Left ventricle myocardium inferior (tissue), 1 donor: ENCODE results near the gene RPL10A. TPM values are rescaled to one million over a fixed set of nuclear protein-coding genes. Genes with fewer than 3 reads are reported as not detected.
A peak's percentile ranks its signal among the peaks of the same experiment; 100 is the strongest.

Experiments used
- DNase-seq: peaks from one replicate; pipeline ENCODE4 v3.0.0-alpha.2; 2020
- H3K27ac ChIP-seq: fragments of 200-600 bp; replicated peaks from 2 replicates; pipeline ENCODE4 v1.8.0; 2021
- H3K27me3 ChIP-seq: fragments of 200-600 bp; 2 replicates; pipeline ENCODE4 v1.8.0; 2021; ENCODE audit warnings: low read depth
- H3K36me3 ChIP-seq: fragments of 200-600 bp; 2 replicates; pipeline ENCODE4 v1.8.0; 2021
- H3K4me1 ChIP-seq: fragments of 200-600 bp; 2 replicates; pipeline ENCODE4 v1.8.0; 2021
- H3K4me3 ChIP-seq: fragments of 200-600 bp; 2 replicates; pipeline ENCODE4 v1.8.0; 2021; ENCODE audit warnings: mild to moderate bottlenecking, moderate library complexity
- H3K9me3 ChIP-seq: fragments of 200-600 bp; replicated peaks from 2 replicates; pipeline ENCODE4 v1.8.0; 2021
- intact Hi-C: fragments of 100-400 bp; cut with micrococcal nuclease; formaldehyde crosslinking; loops from one replicate; pipeline ENCODE4 v1.11.0; 2022
- long read RNA-seq: library from polyadenylated mRNA; unstranded; transcript quantifications from one replicate; pipeline ENCODE4 v2.0.0, GENCODE V29; 2021
- total RNA-seq: library from RNA; stranded (reverse); fragmentation: NEBNext Ultra II Directional; extraction: Animal tissue kit (Norgen Biotek cat#: 25700); gene quantifications from one replicate; pipeline ENCODE4 v1.2.1, GENCODE V29; 2021
- TF ChIP-seq, protein P1 (sequence below): fragments of 200-600 bp; IDR thresholded peaks from 2 replicates; pipeline ENCODE4 v1.8.0; 2021; ENCODE audit warnings: antibody characterized with exemption, mild to moderate bottlenecking, borderline replicate concordance
- donor health status: DM: no; HTN: yes; CAD: no; lungs with severe emphysema.

The RPL10A gene
- total RNA-seq, result 552 TPM
- long read RNA-seq, transcript RPL10A-202 (5 exons, 1,063 nt), result minor isoform, 12 of 335 reads
- long read RNA-seq, transcript RPL10A-201 (6 exons, 716 nt), result major isoform, 298 of 335 reads
- long read RNA-seq, partial matches to known transcripts, result 11 of 335 reads
- long read RNA-seq, other reads (novel, unspliced or antisense), result 11 of 335 reads

DNA sequence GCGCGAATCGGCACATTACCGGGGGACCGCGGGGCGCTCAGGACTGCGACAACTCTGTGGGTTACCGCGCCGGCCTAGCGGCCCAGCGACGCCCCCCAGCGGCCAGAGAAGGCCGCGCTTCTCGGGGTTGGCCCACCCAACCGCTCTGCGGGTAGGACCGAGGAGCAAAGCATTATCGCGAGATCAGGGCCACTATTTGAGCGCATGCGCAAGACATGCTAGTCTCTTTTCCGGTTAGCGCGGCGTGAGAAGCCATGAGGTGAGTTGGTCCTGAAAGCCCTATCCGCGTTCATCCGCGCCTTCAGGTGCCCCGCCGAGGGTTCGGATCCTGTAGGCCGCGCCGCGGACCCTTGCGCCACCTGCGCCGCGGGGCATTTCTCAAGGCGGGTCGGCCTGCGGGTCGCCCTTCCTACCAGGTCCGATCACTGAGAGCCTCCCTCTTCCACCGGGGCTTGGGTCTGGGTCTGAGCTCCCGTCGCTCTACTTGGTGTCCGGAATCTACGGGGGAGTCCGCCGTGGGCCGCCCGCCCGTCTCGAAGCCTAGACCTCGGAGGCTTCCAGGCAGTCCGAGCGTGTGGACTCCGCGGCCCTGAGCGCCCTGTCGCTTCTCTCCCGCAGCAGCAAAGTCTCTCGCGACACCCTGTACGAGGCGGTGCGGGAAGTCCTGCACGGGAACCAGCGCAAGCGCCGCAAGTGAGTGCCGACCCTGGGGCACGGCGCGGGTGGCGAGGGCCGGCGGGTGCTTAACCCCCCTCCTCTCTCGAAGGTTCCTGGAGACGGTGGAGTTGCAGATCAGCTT, at the start of gene RPL10A:
TSS of gene RPL10A (plus strand) at position 221 of the 799 bp plus-strand sequence. CDS start at position 255, 34 bp downstream.
- peak; percentile 93 for DNase-seq
- Histone ChIP-seq H3K4me3 (peak within 1 kb of the TSS; percentile 78), H3K9me3 (no peaks in the 10 kb centered on the region), H3K4me1 (peaks cover 56% of the 10 kb centered on the region), H3K27me3 (no peaks in the 10 kb centered on the region), H3K27ac (peak within 1 kb of the TSS; percentile 85), H3K36me3 (peaks cover 35% of the 10 kb centered on the region)
- TF ChIP-seq, protein P1, sequence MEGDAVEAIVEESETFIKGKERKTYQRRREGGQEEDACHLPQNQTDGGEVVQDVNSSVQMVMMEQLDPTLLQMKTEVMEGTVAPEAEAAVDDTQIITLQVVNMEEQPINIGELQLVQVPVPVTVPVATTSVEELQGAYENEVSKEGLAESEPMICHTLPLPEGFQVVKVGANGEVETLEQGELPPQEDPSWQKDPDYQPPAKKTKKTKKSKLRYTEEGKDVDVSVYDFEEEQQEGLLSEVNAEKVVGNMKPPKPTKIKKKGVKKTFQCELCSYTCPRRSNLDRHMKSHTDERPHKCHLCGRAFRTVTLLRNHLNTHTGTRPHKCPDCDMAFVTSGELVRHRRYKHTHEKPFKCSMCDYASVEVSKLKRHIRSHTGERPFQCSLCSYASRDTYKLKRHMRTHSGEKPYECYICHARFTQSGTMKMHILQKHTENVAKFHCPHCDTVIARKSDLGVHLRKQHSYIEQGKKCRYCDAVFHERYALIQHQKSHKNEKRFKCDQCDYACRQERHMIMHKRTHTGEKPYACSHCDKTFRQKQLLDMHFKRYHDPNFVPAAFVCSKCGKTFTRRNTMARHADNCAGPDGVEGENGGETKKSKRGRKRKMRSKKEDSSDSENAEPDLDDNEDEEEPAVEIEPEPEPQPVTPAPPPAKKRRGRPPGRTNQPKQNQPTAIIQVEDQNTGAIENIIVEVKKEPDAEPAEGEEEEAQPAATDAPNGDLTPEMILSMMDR, result peak; percentile 95
- intact Hi-C loops, result no loop called here

DNA sequence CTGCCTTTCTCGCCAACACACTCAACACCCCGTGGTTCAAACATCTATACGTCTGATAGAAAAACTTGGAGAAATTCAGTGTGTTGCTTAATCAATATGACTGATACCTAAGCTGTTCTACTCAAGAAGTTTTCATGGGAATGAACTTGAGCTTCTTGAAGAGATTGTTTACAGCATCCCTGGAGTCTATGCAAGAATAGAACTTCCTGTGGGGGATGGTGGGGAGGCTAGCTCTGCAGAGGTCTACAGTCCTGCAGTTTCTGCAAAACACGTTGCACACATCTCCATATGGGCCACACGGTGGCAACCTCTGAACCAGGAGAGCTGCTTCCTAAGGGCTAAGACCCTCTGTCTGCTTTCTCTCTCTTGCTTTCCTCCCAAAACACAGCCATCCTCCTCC, 48.8 kb upstream of the RPL10A start:
- TF ChIP-seq, protein P1, result no peak
- Histone ChIP-seq H3K36me3 (peaks cover 37% of the 10 kb centered on the region), H3K4me1 (peaks cover 19% of the 10 kb centered on the region), H3K27me3 (no peaks in the 10 kb centered on the region), H3K27ac (peak overlapping the region; percentile 27), H3K4me3 (no peak overlapping the region), H3K9me3 (no peaks in the 10 kb centered on the region)
- intact Hi-C loops, result no loop called here
- DNase-seq, result no peak

DNA sequence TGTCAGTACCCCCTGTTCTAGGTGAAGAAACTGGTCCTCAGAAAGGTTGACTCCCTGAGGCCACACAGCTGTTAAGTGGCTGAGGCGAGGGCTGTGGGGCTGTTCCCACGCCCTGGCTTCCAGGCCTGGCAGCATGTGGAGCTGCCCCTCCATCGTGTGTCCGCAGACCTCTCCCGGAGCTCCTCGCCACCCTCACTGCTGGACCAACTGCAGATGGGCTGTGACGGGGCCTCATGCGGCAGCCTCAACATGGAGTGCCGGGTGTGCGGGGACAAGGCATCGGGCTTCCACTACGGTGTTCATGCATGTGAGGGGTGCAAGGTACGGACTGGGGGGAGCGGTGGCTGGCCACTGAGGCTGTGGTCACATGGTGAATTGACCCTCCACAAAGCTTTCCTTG, 48.2 kb upstream of the RPL10A start:
- TF ChIP-seq, protein P1, result no peak
- H3K36me3 ChIP-seq, result peaks cover 42% of the 10 kb centered on the region
- peaks cover 13% of the 10 kb centered on the region for H3K4me1 ChIP-seq
- no peak overlapping the region for H3K4me3 ChIP-seq
- H3K27me3 ChIP-seq, result no peaks in the 10 kb centered on the region
- no peaks in the 10 kb centered on the region for H3K9me3 ChIP-seq
- intact Hi-C loops, result no loop called here
- DNase-seq, result no peak
- H3K27ac ChIP-seq, result no peak overlapping the region

DNA sequence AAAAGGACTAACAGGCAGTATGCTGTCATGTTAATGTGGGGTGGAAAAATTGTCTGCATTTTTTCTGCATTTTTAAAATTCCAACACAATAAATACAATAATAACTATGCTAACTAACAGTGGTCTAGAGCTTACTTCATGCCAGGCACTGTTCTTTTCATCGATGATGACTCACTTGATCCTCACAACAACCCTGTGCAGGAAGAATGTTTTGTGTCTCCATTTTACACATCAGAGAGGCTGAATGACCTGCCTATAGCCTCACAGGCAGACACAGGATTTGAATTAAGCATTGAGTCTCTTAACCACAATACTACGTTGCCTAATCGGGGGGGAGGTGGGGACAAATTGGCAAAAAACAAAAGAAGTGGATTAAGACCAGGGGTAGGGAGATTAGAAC, 42.9 kb upstream of the RPL10A start:
- H3K36me3 ChIP-seq, result peaks cover 56% of the 10 kb centered on the region
- TF ChIP-seq, protein P1, result no peak
- no peaks in the 10 kb centered on the region for H3K27me3 ChIP-seq
- H3K4me1 ChIP-seq, result no peaks in the 10 kb centered on the region
- no peak overlapping the region for H3K27ac ChIP-seq
- intact Hi-C loops, result no loop called here
- DNase-seq, result no peak
- H3K9me3 ChIP-seq, result peaks cover 20% of the 10 kb centered on the region
- H3K4me3 ChIP-seq, result no peak overlapping the region

DNA sequence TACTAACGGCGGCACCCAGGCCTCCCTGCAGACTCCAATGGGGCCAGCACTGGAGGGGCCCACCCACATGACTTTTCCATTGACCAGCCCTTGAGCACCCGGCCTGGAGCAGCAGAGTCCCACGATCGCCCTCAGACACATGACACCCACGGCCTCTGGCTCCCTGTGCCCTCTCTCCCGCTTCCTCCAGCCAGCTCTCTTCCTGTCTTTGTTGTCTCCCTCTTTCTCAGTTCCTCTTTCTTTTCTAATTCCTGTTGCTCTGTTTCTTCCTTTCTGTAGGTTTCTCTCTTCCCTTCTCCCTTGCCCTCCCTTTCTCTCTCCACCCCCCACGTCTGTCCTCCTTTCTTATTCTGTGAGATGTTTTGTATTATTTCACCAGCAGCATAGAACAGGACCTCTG, 42.1 kb upstream of the RPL10A start:
- Histone ChIP-seq H3K4me1 (no peaks in the 10 kb centered on the region), H3K27ac (no peak overlapping the region), H3K36me3 (peaks cover 56% of the 10 kb centered on the region), H3K27me3 (no peaks in the 10 kb centered on the region), H3K4me3 (no peak overlapping the region), H3K9me3 (peaks cover 22% of the 10 kb centered on the region)
- intact Hi-C loops, result no loop called here
- DNase-seq, result no peak
- TF ChIP-seq, protein P1, result no peak
